Hematopoietic multipotent progenitor cell treated with erythropoietin and hydrocortisone succinate and interleukin-3 and kit ligand, for 6 days (in vitro differentiated cells): ENCODE measurements around the gene NELL2.
"Not testable (repeated sequence)": the region's sequence is repeated elsewhere in the genome, so short reads cannot be mapped to it uniquely, and the experiment has no call there.

Experiments
- DNase-seq: peaks from one replicate; pipeline ENCODE4 v3.0.0-alpha.2; 2015

Gene NELL2

GRCh38 chr12:44875954-44876543 lies at the start of gene NELL2:
Gene NELL2, minus strand, starts transcription at chr12:44876315. Its CDS starts 446 bp downstream, at chr12:44875869.
- peak; percentile 31 for DNase-seq

- DNase-seq, result no peak
These were observed 45.6 kb upstream of the NELL2 start for GRCh38 chr12:44921736-44922135.

GRCh38 chr12:44917141-44917540 lies 41.0 kb upstream of the NELL2 start:
- no peak for DNase-seq

GRCh38 chr12:44915958-44916357 lies 39.8 kb upstream of the NELL2 start:
- no peak for DNase-seq

- DNase-seq, result no peak
These were observed 28.2 kb upstream of the NELL2 start for GRCh38 chr12:44904321-44904720.

GRCh38 chr12:44898108-44898507 lies 22.0 kb upstream of the NELL2 start:
- DNase-seq, result not testable (repeated sequence)

GRCh38 chr12:44889926-44890325 lies 13.8 kb upstream of the NELL2 start:
- no peak for DNase-seq

- DNase-seq, result peak; percentile 37
These were observed 13.0 kb upstream of the NELL2 start for GRCh38 chr12:44889162-44889561.

- no peak for DNase-seq
These were observed 9.8 kb upstream of the NELL2 start for GRCh38 chr12:44885902-44886301.

GRCh38 chr12:44881197-44881596 lies 5.1 kb upstream of the NELL2 start:
- DNase-seq, result no peak

GRCh38 chr12:44876544-44877410 lies 662 bp upstream of the NELL2 start:
- peak; percentile 9 for DNase-seq

GRCh38 chr12:44875417-44875953 lies 630 bp downstream of the NELL2 start:
- DNase-seq, result no peak

GRCh38 chr12:44874981-44875416 lies 1.1 kb downstream of the NELL2 start:
- no peak for DNase-seq

- no peak for DNase-seq
These were observed 2.2 kb downstream of the NELL2 start for GRCh38 chr12:44873898-44874297.

- no peak for DNase-seq
These were observed 6.6 kb downstream of the NELL2 start for GRCh38 chr12:44869503-44869902.

GRCh38 chr12:44863867-44864266 lies 12.2 kb downstream of the NELL2 start:
- no peak for DNase-seq

- DNase-seq, result no peak
These were observed 16.0 kb downstream of the NELL2 start for GRCh38 chr12:44859998-44860689.

- no peak for DNase-seq
These were observed 17.8 kb downstream of the NELL2 start for GRCh38 chr12:44858226-44858855.

- DNase-seq, result no peak
These were observed 23.6 kb downstream of the NELL2 start for GRCh38 chr12:44852483-44852882.

- no peak for DNase-seq
These were observed 24.5 kb downstream of the NELL2 start for GRCh38 chr12:44851586-44851985.

GRCh38 chr12:44848703-44849085 lies 27.4 kb downstream of the NELL2 start:
- no peak for DNase-seq

GRCh38 chr12:44847888-44848702 lies 28.0 kb downstream of the NELL2 start:
- DNase-seq, result no peak
